Aorta (tissue), 5 donors: Measurements from ENCODE around the gene ZNF689. TPM values are rescaled to one million over a fixed set of nuclear protein-coding genes. Genes with fewer than 3 reads are reported as not detected.

Source experiments
- ATAC-seq: fragments of 200-7000 bp; cut with Tn5 transposase; one replicate; pipeline ENCODE4 v1.9.1; 2022; ENCODE audit warnings: moderate library complexity; ENCODE audit not compliant: low FRiP score
- DNase-seq, 2 donors: peaks; one replicate each; pipeline ENCODE4 v3.0.0-alpha.2; 2020
- H3K27ac ChIP-seq, 2 donors: one replicate each; pipeline ENCODE4 v1.5.1; 2013; ENCODE audit warnings: low read length in 2 of 2, mild to moderate bottlenecking in 2 of 2, moderate library complexity in 2 of 2, control low read depth in 1 of 2, inconsistent platforms in 1 of 2, low read depth in 1 of 2
- H3K27me3 ChIP-seq, 2 donors: one replicate each; pipeline ENCODE4 v1.6.1; 2013; ENCODE audit warnings: control low read depth in 1 of 2, low read length in 1 of 2, mild to moderate bottlenecking in 1 of 2, moderate library complexity in 1 of 2; ENCODE audit not compliant: insufficient read depth in 2 of 2, control insufficient read depth in 1 of 2
- H3K36me3 ChIP-seq, 2 donors: one replicate each; pipeline ENCODE4 v1.6.1; 2013; ENCODE audit warnings: control low read depth in 1 of 2, low read length in 1 of 2, mild to moderate bottlenecking in 1 of 2; ENCODE audit not compliant: insufficient read depth in 2 of 2, control insufficient read depth in 1 of 2
- H3K4me1 ChIP-seq, 2 donors: one replicate each; pipeline ENCODE4 v1.6.1; 2013; ENCODE audit warnings: low read length in 2 of 2, control low read depth in 1 of 2, mild to moderate bottlenecking in 1 of 2, moderate library complexity in 1 of 2; ENCODE audit not compliant: insufficient read depth in 2 of 2, control insufficient read depth in 1 of 2
- H3K4me3 ChIP-seq, 2 donors: one replicate each; pipeline ENCODE4 v1.5.1; 2013; ENCODE audit warnings: low read length in 2 of 2, control low read depth in 1 of 2, mild to moderate bottlenecking in 1 of 2
- H3K9me3 ChIP-seq: one replicate; pipeline ENCODE4 v1.6.1; 2013; ENCODE audit warnings: mild to moderate bottlenecking, low read length; ENCODE audit not compliant: control insufficient read depth
- WGBS, 2 donors: extraction: QIAGEN DNeasy Blood & Tissue Kit; methylation state at CpG; one replicate each; pipeline ENCODE4 v1.1.7; 2013; 5-methylcytosine and 5-hydroxymethylcytosine counted together
- intact Hi-C, 2 donors: fragments of 100-400 bp; cut with DNase I; formaldehyde crosslinking; loops; one replicate each; pipeline versions ENCODE4 v1.14.2 to v1.15.0; 2022
- polyA plus RNA-seq, 2 donors: library from polyadenylated mRNA; stranded (reverse); fragments of 200-250 nt; gene quantifications; one replicate each; pipeline ENCODE4 v1.2.3, GENCODE V29; 2013
- total RNA-seq, 2 donors: library from RNA; stranded (reverse); fragmentation: NEBNext Ultra II Directional; extraction: Animal tissue kit (Norgen Biotek cat#: 25700); gene quantifications; one replicate each; pipeline ENCODE4 v1.2.1, GENCODE V29; 2021
- donor health status: healthy with polysubstance abuse.
- donor health status: Bipolar disorder and iron deficiency.
- donor health status: DM: no; HTN: no; CAD: no.
- donor health status: DM: no; HTN: no; CAD: no.
- donor health status: DM: yes; HTN: yes; CAD: no.

ZNF689 gene
- total and polyA plus RNA-seq, 4 donors = 2.9 to 7.1 (median 4.5) TPM

GRCh38 chr16:30581457-30581856 lies 28.7 kb downstream of the ZNF689 start:
- WGBS, 2 donors = 78 to 80% methylated on average over 7 of the region's 7 CpGs

GRCh38 chr16:30574678-30575077 lies 35.5 kb downstream of the ZNF689 start:
- ATAC-seq (no peak), DNase-seq (no peak)
- no peak overlapping the region for H3K4me3 ChIP-seq
- no peaks in the 10 kb centered on the region for H3K27me3 ChIP-seq
- peaks cover 0 to 3% of the 10 kb centered on the region in 2 donors for H3K36me3 ChIP-seq
- 86 to 89% methylated on average over 1 of the region's 1 CpG for WGBS, 2 donors
- H3K4me1 ChIP-seq = no peaks in the 10 kb centered on the region
- H3K9me3 ChIP-seq = no peaks in the 10 kb centered on the region
- intact Hi-C loops = loop anchor here in 1 of 2 donors (5.0 kb wide), 1 partner anchor 78 kb away; the partner anchor contains the start of gene PRR14
- no peak overlapping the region for H3K27ac ChIP-seq

More at GRCh38 chr16:30581457-30581856, 28.7 kb downstream of the ZNF689 start:
- Histone ChIP-seq H3K27ac (no peak overlapping the region), H3K4me3 (no peak overlapping the region), H3K36me3 (peaks cover 2 to 5% of the 10 kb centered on the region in 2 donors), H3K4me1 (peaks cover 0 to 3% of the 10 kb centered on the region in 2 donors), H3K9me3 (no peaks in the 10 kb centered on the region), H3K27me3 (no peaks in the 10 kb centered on the region)
- no peak for DNase-seq
- intact Hi-C loops = loop anchor here in 1 of 2 donors (10.0 kb wide), 1 partner anchor 47 kb away; the partner anchor contains the start of gene ZNF747
- no peak for ATAC-seq

DNA sequence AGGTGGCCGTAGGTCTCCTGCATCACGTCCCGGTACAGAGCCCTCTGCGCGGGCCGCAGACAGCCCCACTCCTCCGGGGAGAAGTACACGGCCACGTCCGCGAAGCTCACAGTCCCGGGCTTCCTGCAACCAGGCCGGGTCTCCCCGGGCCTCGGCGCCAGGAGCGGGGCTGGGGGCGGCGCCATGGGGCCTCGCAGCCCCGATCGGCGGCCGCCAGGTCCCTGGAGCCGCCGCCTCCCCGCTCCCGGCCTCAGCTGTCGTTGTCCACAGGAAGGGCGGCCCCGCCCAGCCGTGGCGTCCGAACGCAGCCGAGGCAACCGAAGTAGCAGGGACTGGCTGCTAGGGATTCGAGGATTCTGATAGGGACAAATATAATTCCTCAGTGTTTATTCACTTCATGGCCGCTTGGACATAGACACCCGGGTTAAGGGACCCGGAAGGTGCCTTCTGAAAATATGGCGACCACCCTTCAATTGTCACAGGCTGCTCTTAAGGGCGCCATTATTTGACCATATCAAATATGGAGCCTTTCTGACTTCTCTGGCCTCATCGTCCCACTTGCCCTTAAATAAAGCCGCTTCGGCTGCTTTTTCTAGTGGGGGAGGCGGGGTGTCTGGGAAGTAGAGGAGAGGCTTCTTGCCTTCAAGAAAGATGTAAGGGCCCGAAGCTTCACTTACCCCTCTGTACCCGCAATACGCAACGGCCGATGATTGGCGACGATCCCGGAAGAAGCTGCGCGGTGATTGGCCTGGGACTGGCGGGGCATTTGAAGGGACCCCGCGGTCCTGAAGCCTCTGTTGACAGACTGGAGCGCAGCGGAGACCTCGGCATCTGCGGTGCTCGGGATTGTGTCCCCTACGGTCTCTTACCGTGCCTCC lies 38.5 kb downstream of the ZNF689 start, which contains the start of gene ZNF688:
Gene ZNF688 (minus strand): TSS at position 270 of the 878 bp plus-strand sequence. CDS start 85 bp downstream, at position 185.
- peak; percentile 95 for ATAC-seq
- peak within 1 kb of the TSS; percentile 65 to 73 for H3K27ac ChIP-seq
- 0 to 1% methylated on average over 57 to 67 of the region's 67 CpGs for WGBS, 2 donors
- no peaks in the 10 kb centered on the region for H3K9me3 ChIP-seq
- intact Hi-C loops = loop anchor here in 1 of 2 donors (1.0 to 5.0 kb wide), 2 partner anchors 13 to 81 kb away; partner anchors contain the start of genes PRR14 and ZNF764
- no peaks in the 10 kb centered on the region for H3K27me3 ChIP-seq
- DNase-seq = peak; percentile 97 to 98
- peak within 1 kb of the TSS; percentile 16 to 85 for H3K4me3 ChIP-seq
- peaks cover 0 to 3% of the 10 kb centered on the region in 2 donors for H3K36me3 ChIP-seq
- H3K4me1 ChIP-seq = no peaks in the 10 kb centered on the region

DNA sequence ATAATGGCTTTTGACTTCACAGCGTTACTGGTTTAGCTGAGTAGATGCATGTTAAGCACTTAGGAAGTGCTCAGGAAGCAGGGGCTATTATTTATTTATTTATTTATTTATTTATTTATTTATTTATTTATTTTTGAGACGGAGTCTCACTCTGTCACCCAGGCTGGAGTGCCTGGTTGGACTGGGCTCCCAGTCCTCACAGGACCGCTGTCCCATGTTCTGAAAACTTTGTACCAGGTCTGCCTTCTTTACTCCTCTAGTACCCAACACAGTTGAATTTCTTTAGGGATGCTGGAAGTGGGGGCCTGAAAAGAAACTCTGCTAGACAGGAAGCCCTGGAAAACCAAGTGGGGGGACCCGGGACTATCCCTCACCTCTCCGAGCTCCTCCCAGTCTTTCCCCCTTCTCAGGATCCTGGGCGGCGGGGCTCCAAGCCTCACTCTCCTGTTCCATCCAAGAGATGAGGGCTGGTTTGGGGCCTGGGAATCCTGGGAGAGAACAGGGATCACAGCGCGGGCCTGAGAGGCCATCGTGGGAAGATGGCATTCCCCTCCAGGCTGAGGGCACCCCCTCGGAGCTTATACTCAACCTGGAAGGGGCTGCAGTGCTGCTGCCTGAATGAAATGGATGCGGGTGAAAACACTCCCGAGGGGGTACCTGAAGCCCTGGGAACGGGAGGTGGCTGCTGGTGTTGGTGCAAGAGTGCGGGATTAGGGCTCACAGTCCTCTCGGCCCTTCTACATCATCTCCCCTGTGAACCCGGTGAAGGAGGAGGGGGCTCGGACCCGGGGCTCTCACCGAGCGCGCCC lies 39.3 kb downstream of the ZNF689 start:
- DNase-seq = peak in 1 of 2 donors; percentile 55
- intact Hi-C loops = loop anchor here in 1 of 2 donors (1.0 to 5.0 kb wide), 2 partner anchors 13 to 81 kb away; partner anchors contain the start of genes PRR14 and ZNF764
- peak overlapping the region; percentile 16 to 85 for H3K4me3 ChIP-seq

GRCh38 chr16:30569746-30570635 lies 40.2 kb downstream of the ZNF689 start:
- no peak for ATAC-seq
- H3K9me3 ChIP-seq = no peaks in the 10 kb centered on the region
- no peaks in the 10 kb centered on the region for H3K4me1 ChIP-seq
- H3K4me3 ChIP-seq = no peak overlapping the region
- 84 to 89% methylated on average over 44 of the region's 44 CpGs for WGBS, 2 donors
- H3K27ac ChIP-seq = no peak overlapping the region
- no peaks in the 10 kb centered on the region for H3K27me3 ChIP-seq
- H3K36me3 ChIP-seq = no peaks in the 10 kb centered on the region
- intact Hi-C loops = loop anchor here in 1 of 2 donors (5.0 kb wide), 1 partner anchor 82 kb away; the partner anchor contains the start of gene PRR14
- no peak for DNase-seq

More for the DNA sequence above, 39.3 kb downstream of the ZNF689 start:
- Histone ChIP-seq H3K27me3 (no peaks in the 10 kb centered on the region), H3K27ac (peak overlapping the region; percentile 65 to 73), H3K9me3 (no peaks in the 10 kb centered on the region), H3K4me1 (no peaks in the 10 kb centered on the region), H3K36me3 (no peaks in the 10 kb centered on the region)
- WGBS, 2 donors = 4 to 6% methylated on average over 22 of the region's 22 CpGs
- ATAC-seq = peak; percentile 34

DNA sequence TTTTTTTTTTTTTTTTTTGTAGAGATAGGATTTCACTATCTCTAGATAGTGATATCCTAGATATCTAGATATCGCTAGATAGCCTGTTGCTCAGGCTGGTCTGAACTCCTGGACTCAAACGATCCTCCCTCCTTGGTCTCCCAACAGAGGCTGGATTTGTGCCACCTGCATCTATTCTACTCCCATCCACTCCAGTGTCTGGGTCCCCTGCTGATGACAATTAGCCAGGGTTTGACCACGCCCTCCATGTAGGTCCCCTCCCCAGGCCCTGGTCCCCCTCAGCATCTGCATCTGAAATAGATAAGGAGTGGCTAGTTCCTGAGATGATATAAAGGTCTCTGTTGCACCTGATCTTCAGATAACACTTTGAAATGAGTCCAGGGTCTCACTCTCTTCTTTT lies 40.9 kb downstream of the ZNF689 start:
- DNase-seq (no peak), ATAC-seq (no peak)
- Histone ChIP-seq H3K27ac (no peak overlapping the region), H3K4me3 (no peak overlapping the region), H3K9me3 (no peaks in the 10 kb centered on the region), H3K4me1 (no peaks in the 10 kb centered on the region), H3K27me3 (no peaks in the 10 kb centered on the region), H3K36me3 (no peaks in the 10 kb centered on the region)
- intact Hi-C loops = no loop called here
- WGBS, 2 donors = 90 to 95% methylated on average over 3 of the region's 3 CpGs

DNA sequence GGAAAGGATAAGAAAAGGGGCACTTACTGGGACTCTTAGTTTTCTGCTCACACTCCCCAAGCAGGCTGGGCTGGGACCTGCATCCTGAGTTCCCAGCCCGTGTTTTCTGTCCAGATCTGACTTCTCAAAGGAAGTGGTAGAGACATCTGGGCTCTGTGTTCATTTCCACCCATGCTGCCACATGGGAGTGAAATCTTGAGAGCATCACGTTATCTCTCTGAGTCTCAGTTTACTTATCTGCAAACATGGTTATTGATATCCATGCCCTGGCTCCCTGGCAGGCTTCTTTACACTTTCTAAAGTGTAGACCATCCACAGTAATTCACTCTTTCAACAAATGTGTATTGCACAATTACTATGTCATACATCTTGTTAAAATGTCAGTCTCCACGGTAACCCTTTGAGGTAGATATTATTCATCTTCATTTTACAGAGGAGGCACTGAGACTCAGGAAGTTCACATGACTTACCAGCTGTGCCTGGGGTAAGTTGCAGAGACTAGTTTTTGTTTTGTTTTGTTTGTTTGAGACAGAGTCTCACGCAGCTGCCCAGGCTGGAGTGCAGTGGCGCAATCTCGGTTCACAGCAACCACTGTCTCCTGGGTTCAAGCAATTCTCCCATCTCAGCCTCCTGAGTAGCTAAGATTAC lies 42.1 kb downstream of the ZNF689 start:
- Histone ChIP-seq H3K4me1 (no peaks in the 10 kb centered on the region), H3K27ac (no peak overlapping the region), H3K9me3 (no peaks in the 10 kb centered on the region), H3K36me3 (no peaks in the 10 kb centered on the region), H3K27me3 (no peaks in the 10 kb centered on the region), H3K4me3 (no peak overlapping the region)
- WGBS, 2 donors = 69 to 72% methylated on average over 6 of the region's 6 CpGs
- peak in 1 of 2 donors; percentile 57 for DNase-seq
- no peak for ATAC-seq
- intact Hi-C loops = no loop called here
